NCI-H345 treated with DMSO at 0.1 percent for 48 hours (cell line): Measurements from ENCODE around the gene PLPP2.

Experiments
- DNase-seq: peaks from one replicate; lab custom pipeline; 2025; ENCODE audit not compliant: unreplicated experiment; lab: John Stamatoyannopoulos, UW

PLPP2 gene

DNA sequence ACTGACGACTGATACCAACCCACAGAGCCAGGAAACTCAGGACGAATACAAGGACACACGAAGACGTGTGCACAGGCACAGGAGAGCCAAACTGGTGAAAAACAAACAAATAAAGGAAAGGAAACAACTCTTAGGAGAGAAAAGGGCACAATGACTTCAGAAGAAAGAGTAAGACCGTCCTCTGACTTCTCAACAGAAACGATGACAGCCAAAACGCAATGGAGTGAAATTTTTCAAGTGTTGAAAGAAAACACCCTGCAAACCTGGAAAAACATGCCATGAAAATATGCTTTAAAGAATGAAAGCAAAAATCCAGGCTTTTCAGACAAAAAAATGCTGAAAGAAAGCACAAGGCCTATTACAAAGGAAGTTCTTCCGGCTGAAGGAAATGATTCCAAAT is 24.6 kb upstream of the PLPP2 start:
- DNase-seq: no peak

DNA sequence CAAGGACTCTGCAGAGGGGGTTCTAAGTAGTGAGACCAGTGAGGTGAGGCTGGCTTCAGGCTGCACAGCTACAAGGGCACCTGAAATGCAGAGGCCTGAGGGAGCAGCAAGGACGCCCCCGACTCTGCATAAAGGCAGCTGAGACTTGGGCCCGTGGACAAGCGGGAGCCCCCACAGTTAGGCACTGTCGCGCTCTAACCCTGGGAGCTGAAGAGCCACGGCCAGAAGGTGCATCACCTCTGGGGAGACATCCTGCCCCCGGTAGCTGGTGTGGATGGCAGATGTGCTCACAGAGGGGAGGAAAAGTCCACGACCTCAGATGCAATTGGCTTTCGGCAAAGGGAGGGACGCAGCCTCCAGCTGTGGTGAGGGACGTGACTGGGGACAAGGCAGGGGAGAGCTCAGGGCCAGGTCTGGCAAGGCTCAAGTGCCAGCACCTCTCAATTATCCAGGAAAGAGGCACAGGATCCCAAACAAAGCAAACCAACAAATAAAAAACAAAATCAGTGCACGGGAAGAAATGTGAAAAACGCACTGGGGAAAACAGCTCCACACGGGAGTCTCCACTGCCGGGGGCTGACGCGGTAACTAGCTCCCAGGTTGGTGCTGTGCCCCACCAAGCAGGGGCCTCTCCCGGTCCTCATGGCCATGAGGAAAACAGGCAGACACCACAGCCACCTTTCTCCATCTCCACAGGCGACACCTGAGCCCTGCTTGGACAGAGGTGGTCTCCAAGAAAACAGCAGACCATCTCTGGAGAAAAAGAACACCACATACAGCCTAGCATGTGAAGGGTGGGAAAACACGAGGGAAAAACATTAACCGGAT is 23.0 kb upstream of the PLPP2 start:
- DNase-seq: no peak

GRCh38 chr19:313169-313987 is 22.2 kb upstream of the PLPP2 start:
- DNase-seq: no peak

- no peak for DNase-seq
Measured at GRCh38 chr19:311813-312261, 20.6 kb upstream of the PLPP2 start.

DNA sequence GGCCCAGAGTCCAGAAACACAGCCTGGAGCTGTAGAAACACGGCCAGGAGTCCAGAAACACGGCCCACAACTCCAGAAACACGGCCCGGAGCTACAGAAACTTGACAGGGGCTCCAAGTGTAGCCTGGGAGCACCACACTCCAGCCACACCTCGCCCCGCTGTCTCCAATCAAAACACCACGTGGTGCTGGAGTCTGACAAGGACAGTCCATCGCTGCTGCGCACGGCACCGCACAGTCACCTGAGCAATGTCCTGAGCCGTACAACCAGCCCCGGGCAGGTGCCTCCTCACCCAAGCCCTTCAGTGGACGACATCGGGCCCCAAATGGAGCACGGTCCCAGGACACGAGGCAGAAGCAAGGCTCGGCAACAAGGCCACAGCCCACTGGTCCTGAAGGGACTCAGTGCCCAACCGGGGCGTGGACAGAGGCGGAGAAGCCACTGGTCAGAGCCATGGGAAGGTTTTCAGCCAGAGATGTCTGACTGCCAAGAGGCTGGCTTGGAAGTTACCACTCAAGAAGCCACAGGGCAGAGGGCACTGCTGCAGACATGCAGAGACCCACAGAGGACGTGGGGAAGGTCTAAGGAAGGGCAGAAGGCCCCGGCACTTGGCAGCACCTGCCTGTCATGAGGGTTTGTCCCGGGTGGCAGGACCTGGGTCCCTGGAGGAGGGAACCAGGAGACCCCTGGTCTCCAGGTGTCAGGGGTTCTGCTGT is 19.7 kb upstream of the PLPP2 start:
- DNase-seq: no peak

GRCh38 chr19:310141-310651 is 19.0 kb upstream of the PLPP2 start:
- DNase-seq: no peak

DNA sequence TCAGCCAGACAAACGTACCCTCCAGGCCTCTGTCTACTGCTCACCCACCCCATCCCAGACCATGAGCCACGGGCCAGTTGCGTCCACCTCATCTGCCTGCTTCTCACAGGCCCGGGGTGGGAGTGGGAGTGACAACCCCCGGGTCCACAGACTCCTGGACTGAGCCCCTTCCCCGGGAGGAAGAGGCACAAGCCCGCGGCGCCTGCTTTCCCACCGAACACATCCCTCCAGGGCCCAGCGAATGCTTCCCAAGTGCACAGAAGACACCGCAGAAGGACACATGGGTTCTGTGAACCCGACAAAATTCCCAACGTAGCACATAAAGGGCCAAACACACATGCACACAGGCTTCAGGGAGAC is 18.0 kb upstream of the PLPP2 start:
- no peak for DNase-seq

- no peak for DNase-seq
Measured at GRCh38 chr19:308471-309205, 17.4 kb upstream of the PLPP2 start.

- DNase-seq: no peak
Measured at GRCh38 chr19:307793-308420, 16.7 kb upstream of the PLPP2 start.

- no peak for DNase-seq
Measured at GRCh38 chr19:307111-307531, 15.9 kb upstream of the PLPP2 start.

- no peak for DNase-seq
Measured at GRCh38 chr19:306151-306900, 15.1 kb upstream of the PLPP2 start.

DNA sequence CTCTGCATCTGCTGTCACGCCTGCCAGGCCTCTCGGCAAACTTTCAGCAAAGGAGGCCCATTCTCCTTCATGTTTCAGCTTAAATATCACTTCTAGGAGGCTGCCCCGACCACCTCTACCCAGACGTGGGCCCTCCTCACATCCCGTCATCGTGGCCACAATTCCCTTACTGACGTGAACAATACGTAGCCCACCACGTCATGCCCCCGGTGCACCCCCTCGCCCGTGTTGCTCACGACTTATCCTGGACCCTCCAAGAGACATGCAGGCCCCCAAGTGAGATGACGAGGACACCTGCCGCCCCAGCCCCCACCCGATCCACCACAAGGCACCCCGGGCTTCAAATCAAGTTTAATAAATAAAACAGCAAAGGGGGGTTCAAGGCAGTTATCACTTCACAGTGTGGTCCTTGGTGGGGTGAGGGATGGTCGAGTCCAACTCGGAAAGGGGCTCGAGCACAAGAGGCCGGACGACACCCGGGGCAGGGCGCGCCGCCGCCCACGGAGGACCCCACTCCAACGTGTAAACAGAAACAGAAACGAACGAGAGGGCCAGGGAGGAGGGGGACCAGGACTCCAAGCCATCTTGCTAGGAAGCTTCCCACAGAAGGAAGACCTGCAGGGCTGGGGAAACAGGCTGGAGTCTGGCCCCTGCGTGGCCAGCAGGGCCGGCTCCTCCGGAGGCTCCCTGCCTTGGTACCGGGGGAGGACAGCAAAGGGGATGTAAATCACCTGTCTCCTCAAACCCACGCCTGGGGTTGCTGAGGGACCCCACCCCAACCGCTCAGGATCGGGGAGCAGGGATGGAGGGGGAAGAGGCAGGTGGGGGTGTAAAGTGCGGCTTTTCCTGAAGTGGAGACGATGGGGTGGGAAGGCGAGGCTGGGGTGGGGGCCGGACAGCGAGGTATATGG is 14.3 kb upstream of the PLPP2 start:
- DNase-seq: no peak

GRCh38 chr19:296476-297225 is 5.4 kb upstream of the PLPP2 start:
- DNase-seq: no peak

DNA sequence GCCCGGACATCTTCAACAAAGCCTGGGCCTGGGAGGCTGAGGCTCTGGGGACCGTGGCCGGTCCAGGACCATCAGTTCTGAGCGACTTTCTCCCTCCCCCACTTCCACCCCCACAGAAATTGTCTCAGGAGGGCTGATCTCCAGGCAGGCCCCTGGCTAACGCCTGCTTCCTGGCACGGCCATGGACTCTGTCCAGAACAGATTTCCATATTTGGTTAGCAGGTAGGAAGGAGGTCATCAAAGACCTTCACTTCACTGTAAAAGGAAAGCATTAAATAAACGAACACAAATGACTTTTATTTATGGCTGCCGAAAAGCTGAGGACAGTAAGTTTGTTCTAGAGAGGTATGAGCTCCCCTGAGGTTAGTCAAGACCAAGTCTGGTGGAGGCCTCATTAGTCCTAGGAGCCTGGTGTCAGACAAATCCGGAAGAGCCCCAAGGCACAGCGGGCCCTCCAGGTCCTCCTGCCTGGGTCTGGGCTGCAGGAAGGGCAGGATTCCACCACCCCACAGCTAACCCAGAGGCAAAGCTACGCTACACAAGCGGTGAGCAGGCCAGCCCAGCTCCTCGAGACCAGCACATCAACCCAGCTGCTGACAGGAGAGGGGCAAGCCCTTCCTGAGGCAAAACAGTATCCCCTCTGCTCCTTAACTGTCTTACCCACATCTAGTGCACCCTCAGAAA is 4.6 kb upstream of the PLPP2 start:
- no peak for DNase-seq

- peak; percentile 35 for DNase-seq
Measured at GRCh38 chr19:294946-295686, 3.9 kb upstream of the PLPP2 start.

DNA sequence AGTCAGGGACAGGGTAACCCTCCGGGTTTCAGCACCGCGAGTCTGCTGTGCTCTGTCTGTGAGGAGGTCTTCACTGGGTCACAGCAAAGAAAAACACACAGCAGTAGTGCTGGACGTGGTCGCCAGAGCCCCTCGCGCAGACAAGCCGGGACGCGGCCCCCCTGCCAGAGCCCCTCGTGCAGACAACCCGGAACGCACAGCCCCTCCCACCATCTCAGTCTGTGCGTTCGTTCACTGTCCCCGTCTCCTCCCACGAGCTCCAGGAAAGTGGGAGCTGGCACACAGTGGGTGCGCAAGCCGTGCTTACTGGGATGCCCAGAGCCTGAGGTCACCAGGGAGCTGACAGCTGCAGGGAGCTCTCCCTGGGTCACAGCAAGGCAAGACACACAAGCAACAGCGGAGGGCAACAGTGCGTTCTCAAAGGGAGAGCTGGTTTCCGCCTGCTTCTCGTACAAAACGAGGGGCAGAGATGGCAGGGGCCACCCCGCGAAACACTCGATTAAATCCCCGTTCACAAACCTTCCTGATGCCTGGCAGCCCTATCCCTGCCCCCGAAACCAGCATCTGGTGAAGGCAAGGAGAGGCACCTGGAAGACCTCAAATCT is 3.2 kb upstream of the PLPP2 start:
- no peak for DNase-seq
